ENCODE results near the gene WDR6.

Gene WDR6, protein sequence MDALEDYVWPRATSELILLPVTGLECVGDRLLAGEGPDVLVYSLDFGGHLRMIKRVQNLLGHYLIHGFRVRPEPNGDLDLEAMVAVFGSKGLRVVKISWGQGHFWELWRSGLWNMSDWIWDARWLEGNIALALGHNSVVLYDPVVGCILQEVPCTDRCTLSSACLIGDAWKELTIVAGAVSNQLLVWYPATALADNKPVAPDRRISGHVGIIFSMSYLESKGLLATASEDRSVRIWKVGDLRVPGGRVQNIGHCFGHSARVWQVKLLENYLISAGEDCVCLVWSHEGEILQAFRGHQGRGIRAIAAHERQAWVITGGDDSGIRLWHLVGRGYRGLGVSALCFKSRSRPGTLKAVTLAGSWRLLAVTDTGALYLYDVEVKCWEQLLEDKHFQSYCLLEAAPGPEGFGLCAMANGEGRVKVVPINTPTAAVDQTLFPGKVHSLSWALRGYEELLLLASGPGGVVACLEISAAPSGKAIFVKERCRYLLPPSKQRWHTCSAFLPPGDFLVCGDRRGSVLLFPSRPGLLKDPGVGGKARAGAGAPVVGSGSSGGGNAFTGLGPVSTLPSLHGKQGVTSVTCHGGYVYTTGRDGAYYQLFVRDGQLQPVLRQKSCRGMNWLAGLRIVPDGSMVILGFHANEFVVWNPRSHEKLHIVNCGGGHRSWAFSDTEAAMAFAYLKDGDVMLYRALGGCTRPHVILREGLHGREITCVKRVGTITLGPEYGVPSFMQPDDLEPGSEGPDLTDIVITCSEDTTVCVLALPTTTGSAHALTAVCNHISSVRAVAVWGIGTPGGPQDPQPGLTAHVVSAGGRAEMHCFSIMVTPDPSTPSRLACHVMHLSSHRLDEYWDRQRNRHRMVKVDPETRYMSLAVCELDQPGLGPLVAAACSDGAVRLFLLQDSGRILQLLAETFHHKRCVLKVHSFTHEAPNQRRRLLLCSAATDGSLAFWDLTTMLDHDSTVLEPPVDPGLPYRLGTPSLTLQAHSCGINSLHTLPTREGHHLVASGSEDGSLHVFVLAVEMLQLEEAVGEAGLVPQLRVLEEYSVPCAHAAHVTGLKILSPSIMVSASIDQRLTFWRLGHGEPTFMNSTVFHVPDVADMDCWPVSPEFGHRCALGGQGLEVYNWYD

GRCh38 chr3:49007068-49007770 is at the start of gene WDR6:
TSS of gene WDR6 (plus strand) at chr3:49007391. CDS start at chr3:49007432, 41 bp downstream.
- peak; percentile 95 for DNase-seq

DNA sequence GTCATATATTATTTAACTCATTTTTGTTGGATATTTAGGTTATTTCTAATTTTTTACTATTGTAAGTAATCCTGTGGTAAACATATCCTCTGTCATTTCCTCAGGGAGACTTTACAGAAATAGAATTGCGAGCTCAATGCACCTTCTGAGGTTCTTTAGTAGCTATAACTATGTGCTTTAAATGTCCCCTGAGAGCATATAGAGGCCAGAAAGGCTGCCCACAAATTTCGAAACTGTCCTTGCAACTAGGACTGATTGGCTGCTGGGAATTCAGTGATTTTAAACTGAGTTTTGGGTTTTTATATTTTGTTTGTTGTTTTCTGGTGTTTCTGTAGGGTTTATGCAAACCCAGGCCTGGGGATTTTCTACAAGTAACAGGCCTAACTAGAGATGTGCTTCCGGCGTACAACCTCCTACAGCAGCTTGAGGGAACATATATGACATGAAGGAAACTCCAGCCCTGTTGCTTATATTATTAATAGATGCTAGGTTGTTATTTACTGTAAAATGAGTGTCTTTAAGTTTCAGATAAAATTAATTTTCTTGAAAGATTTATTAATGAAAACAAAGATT is 46.3 kb upstream of the WDR6 start:
- no peak for DNase-seq

- no peak for DNase-seq
Measured at GRCh38 chr3:48962340-48962739, 44.9 kb upstream of the WDR6 start.

- no peak for DNase-seq
Measured at GRCh38 chr3:48962939-48963338, 44.3 kb upstream of the WDR6 start.

DNA sequence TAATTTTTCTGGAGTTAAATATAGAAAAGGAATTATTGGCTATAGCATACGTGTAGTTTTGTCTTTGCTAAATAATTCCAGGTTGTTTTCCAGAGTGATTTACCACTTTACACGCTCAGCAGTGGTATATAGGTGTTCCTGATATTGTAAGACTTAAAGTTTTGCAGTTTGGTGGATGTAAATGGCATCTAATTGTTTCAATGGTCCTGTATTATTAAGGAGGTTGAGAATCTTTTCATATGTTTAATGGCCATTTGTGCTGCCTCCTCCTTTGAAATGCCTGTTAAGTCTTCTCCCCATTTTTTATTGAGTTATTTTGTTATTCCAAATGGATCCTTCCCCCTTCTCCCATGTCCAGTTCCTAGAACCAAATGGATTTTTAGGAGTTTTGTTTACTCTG is 43.6 kb upstream of the WDR6 start:
- no peak for DNase-seq

DNA sequence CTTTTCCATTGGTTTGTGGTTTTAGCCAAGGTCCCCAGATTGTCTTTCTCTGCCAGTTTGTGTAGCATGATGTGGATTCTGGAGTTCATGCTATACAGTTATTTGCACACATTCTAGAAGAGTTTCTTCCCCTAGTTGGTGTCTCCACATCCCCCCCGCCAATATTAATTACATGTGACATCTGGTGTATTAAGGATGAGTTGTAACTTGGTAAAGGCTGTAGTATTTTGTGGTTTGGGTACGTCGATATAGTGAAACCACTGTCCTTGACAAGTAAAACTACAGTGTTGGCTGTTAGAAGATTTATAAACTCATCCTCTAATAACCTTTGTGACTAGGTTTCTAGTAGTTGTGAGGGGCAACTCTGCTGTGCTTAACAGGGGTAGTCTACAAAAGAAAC is 40.8 kb upstream of the WDR6 start:
- DNase-seq, result no peak

- DNase-seq, result no peak
Measured at GRCh38 chr3:48966876-48967361, 40.3 kb upstream of the WDR6 start.

DNA sequence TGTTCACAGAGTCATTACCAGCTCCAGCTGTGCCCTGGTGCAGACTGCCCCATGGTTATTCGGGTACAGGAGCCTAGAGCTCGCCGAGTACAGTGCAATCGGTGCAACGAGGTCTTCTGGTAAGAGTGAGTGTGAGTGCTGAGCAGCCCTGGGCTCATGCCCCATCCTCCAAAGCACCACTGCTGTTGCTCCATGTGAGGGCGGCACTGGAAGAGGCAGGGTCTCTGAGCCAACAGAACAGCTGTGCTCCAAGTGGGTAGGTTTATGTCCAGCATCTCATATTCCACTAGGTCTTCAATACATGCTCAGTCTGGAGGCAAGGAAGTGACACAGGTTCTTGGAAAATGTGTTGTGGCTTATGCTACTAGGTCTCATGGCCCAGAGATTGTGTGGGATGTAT is 36.6 kb upstream of the WDR6 start:
- no peak for DNase-seq

- no peak for DNase-seq
Measured at GRCh38 chr3:48974076-48974864, 32.9 kb upstream of the WDR6 start.

DNA sequence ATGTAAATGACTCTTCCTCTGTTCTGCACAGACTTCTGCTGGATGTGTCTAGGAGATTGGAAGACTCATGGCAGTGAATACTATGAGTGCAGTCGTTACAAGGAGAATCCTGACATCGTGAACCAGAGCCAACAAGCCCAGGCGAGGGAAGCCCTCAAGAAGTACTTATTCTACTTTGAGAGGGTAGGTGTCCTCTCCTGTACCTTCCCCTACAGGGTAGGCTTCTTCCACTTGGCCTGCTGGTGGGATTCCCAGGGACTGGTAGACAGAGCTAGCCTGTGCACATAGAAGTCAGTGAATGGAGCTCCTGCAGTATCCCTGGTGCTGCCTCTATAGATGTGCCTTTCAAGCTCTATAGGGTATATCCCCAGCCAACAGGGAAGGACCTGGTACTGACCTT is 27.7 kb upstream of the WDR6 start:
- no peak for DNase-seq

DNA sequence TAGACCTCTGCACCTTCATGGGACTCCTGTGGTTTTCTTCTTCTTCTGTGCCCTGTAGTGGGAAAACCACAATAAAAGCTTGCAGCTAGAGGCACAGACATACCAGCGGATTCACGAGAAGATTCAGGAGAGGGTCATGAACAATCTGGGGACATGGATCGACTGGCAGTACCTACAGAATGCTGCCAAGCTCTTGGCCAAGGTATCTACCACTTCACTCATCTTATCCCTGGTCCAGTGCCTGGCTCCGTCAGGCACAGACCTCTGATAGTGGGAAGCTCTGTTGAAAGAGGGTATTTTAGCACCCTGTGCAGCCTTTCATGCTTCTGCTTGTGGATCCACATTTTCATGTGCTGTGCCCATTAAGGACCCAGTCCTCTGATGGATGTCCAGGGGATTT is 26.9 kb upstream of the WDR6 start:
- no peak for DNase-seq

GRCh38 chr3:48982016-48982415 is 25.2 kb upstream of the WDR6 start:
- no peak for DNase-seq

DNA sequence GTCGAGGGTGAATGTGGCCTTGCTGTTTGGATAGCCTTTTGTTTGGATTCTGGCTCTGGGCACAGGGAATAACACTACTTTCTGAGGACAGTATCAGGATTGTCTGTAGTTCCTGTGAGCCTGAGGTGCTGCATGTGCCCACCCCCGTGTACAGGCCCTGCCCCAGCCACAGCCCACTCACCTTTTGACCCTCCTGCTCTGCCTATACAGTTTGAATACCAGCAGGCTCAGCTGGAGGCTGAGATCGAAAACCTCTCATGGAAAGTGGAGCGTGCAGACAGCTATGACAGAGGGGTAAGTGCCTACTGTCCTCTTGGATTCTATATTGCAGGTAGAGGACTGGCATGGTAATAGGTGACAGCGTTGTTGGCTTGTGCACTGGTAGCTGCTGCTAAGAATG is 24.5 kb upstream of the WDR6 start:
- no peak for DNase-seq

GRCh38 chr3:48983096-48983495 is 24.1 kb upstream of the WDR6 start:
- DNase-seq, result no peak

DNA sequence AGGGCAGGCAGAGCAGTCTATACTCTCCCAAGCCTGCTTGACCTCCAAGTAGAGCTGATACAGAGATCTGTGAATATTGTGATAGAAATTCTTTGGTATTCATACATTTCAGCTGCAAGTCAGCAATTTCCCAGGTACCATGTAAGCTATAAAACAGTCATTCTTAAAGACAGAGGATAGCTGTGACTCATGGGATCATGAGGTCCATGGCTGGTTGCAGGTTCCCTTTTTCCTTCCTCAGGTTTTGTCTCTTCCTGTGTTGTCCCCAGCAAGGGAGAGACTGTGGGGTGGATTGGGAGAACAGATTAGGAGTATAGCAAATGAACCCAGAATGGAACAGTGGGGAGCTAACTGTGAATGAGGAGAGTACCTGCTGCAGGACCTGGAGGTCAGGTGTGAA is 22.5 kb upstream of the WDR6 start:
- no peak for DNase-seq

DNA sequence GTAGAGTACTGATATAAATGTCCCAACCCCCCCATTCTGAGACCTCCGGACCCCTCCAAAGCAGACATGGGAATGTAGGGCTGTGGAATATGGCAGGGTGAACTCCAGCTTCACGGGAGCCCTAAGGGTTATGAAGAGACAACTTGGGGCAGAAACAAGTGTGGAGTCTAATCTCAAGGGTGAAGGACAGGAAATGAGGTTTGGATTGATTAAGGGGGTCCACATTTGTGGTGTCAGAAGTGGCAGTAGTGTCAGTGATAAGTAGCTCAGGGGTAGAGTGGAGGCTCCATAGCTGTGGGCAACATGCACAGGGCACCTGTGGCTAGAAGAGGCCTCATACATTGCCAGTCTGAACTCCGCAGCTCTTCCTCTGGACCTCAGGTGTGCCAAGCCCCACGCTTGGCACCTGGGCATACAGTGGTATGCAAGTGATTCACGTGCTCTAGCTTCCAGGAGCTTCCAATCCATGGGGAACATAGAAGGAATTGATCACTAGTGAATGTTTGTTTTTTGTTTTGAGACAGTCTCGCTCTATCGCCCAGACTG is 21.3 kb upstream of the WDR6 start:
- no peak for DNase-seq

- no peak for DNase-seq
Measured at GRCh38 chr3:48989126-48989795, 17.9 kb upstream of the WDR6 start.

GRCh38 chr3:48989796-48990635 is 17.2 kb upstream of the WDR6 start, which contains the start of gene P4HTM:
TSS of gene P4HTM (plus strand) at chr3:48990241. CDS start at chr3:48990257, 16 bp downstream.
- DNase-seq, result peak; percentile 60

DNA sequence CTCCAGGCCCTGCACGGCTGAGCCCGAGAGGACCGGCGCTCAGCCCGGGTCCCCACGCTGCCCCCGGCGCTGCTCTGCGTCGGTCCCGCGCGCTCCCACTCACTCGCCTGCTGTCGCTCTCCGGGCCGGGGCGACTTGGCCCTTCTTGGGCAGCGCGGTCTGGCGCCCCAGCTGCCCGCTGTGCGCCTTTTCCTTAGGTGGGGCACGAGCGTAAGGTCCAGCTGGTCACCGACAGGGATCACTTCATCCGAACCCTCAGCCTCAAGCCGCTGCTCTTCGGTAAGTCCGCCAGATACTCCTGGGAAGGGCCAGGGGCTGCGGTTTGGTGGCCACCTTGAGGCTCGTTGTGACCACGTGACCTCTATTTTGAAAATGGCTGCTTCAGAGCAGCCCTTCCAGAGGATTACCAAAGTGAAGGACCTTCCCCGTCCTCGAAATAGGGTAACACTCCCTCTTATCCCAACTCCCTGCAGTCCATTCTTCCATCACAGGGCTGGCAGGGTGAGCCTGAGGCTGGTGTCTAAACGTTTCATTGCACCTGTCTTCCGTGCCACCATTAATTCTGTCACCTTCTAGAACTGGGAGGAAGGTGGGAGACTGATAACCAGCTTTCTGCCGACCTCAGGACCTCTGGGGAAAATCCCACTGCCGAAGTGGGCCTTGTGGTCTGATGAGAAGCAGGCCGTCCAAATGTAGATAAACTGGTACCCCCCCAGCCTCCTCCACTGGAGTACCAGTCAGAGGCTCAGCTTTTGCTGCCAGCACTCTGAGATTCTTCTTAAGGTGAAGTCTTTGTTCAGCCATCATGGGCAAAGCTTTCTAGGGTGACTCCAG is 16.3 kb upstream of the WDR6 start:
- DNase-seq, result peak; percentile 10

Data from activated effector memory CD4-positive, alpha-beta T cell treated with Interleukin-2 at 50 U/mL for 16 hours (primary cell).